Breast epithelium (tissue), 3 donors: Measurements from ENCODE around the gene B4GALT6.

ENCODE experiments used
- POLR2AphosphoS5 ChIP-seq, 3 donors: sonication (generic); formaldehyde crosslinking; IDR thresholded peaks; one replicate each; pipeline ENCODE4 v1.6.1; 2017; ENCODE audit warnings: antibody characterized with exemption in 3 of 3
- TF ChIP-seq, protein P1 (sequence below), 3 donors: fragments of 450-650 bp; IDR thresholded peaks; one replicate each; pipeline ENCODE4 v1.5.1; 2016 to 2017; ENCODE audit warnings: antibody characterized with exemption in 3 of 3, mild to moderate bottlenecking in 3 of 3, moderate library complexity in 3 of 3

DNA sequence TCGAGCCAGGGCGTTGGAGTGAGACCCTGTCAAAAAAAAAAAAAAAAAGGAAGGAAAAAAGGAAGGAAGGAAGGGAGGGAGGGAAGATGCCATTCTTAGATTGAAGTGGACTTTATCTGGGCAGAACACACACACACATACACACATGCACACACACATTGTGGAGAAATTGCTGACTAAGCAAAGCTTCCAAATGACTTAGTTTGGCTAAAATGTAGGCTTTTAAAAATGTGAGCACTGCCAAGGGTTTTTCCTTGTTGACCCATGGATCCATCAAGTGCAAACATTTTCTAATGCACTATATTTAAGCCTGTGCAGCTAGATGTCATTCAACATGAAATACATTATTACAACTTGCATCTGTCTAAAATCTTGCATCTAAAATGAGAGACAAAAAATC, 93.3 kb downstream of the B4GALT6 start:
- no peak for TF ChIP-seq POLR2AphosphoS5 (IDR thresholded peaks at IDR 0.05)
- TF ChIP-seq, protein P1, sequence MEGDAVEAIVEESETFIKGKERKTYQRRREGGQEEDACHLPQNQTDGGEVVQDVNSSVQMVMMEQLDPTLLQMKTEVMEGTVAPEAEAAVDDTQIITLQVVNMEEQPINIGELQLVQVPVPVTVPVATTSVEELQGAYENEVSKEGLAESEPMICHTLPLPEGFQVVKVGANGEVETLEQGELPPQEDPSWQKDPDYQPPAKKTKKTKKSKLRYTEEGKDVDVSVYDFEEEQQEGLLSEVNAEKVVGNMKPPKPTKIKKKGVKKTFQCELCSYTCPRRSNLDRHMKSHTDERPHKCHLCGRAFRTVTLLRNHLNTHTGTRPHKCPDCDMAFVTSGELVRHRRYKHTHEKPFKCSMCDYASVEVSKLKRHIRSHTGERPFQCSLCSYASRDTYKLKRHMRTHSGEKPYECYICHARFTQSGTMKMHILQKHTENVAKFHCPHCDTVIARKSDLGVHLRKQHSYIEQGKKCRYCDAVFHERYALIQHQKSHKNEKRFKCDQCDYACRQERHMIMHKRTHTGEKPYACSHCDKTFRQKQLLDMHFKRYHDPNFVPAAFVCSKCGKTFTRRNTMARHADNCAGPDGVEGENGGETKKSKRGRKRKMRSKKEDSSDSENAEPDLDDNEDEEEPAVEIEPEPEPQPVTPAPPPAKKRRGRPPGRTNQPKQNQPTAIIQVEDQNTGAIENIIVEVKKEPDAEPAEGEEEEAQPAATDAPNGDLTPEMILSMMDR (IDR thresholded peaks at IDR 0.05), result no peak
